Measurements from ENCODE around the gene HOXA1.

DNA sequence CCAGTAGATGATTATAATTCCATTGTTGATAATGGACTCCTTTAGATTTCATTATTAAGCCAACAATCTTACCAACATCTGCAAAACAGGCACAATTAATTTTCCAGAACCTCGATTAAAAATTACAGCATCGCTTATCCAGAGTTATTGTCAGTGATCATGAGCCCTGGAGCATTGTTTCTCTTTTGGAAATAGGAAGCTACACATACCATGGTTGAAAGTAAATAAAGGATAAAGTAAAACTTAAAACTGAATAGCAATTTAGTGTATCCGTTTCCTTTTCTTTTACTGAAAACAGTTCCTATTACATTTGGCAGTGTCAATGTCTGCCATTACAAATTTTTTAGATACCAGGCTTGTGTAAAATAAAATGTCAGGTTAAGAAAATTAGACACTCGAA is 16.6 kb upstream of the HOXA1 start:
- TF ChIP-seq, protein P1, sequence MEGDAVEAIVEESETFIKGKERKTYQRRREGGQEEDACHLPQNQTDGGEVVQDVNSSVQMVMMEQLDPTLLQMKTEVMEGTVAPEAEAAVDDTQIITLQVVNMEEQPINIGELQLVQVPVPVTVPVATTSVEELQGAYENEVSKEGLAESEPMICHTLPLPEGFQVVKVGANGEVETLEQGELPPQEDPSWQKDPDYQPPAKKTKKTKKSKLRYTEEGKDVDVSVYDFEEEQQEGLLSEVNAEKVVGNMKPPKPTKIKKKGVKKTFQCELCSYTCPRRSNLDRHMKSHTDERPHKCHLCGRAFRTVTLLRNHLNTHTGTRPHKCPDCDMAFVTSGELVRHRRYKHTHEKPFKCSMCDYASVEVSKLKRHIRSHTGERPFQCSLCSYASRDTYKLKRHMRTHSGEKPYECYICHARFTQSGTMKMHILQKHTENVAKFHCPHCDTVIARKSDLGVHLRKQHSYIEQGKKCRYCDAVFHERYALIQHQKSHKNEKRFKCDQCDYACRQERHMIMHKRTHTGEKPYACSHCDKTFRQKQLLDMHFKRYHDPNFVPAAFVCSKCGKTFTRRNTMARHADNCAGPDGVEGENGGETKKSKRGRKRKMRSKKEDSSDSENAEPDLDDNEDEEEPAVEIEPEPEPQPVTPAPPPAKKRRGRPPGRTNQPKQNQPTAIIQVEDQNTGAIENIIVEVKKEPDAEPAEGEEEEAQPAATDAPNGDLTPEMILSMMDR (IDR thresholded peaks at IDR 0.05) = no peak
- no peak for TF ChIP-seq ZFX (IDR thresholded peaks at IDR 0.05; ENCODE audit: borderline replicate concordance)
